IMR-90 (cell line): ENCODE results near the gene GPER1. TPM values are rescaled to one million over a fixed set of nuclear protein-coding genes. Genes with fewer than 3 reads are reported as not detected.

Source experiments
- ATAC-seq: fragments of 200-7000 bp; cut with Tn5 transposase; 2 replicates; pipeline ENCODE4 v1.9.1; 2020; ENCODE audit warnings: low read depth, mild to moderate bottlenecking, moderate library complexity
- BruUV-seq: library from RNA; stranded (reverse); fragments of 400-500 nt; replicated peaks from 2 replicates; lab custom pipeline; 2021; lab: Mats Ljungman, UMichigan
- CTCF ChIA-PET: fragments of 300-600 bp; formaldehyde crosslinking; extraction: SDS; loops from one replicate; lab custom pipeline; 2021; ENCODE audit warnings: antibody characterized with exemption; lab: Yijun Ruan, JAX
- POLR2A ChIA-PET: fragments of 300-600 bp; sonication (Branson Sonifier 250); formaldehyde crosslinking; loops from one replicate; lab custom pipeline; 2022; ENCODE audit warnings: antibody characterized with exemption; ENCODE audit not compliant: unreplicated experiment; lab: Charles Lee
- DNase-seq: peaks from one replicate; pipeline ENCODE4 v3.0.0; 2013
- H2AFZ ChIP-seq: replicated peaks from 2 replicates; pipeline ENCODE3; 2013; ENCODE audit warnings: low read length, mild to moderate bottlenecking; ENCODE audit not compliant: poor library complexity
- H2AK5ac ChIP-seq: 2 replicates; pipeline ENCODE4 v1.6.1; 2013; ENCODE audit warnings: low read depth, low read length, inconsistent platforms
- H2AK9ac ChIP-seq: replicated peaks from 2 replicates; pipeline ENCODE3; 2013; ENCODE audit warnings: mild to moderate bottlenecking, low read depth, low read length, moderate library complexity; ENCODE audit not compliant: poor library complexity
- H2BK120ac ChIP-seq: 2 replicates; pipeline ENCODE4 v1.6.1; 2013; ENCODE audit warnings: low read depth, low read length, inconsistent platforms
- H2BK15ac ChIP-seq: 3 replicates; pipeline ENCODE4 v1.6.1; 2013; ENCODE audit warnings: low read depth, low read length, inconsistent platforms
- H2BK20ac ChIP-seq: 2 replicates; pipeline ENCODE4 v1.6.1; 2013; ENCODE audit warnings: low read depth, mild to moderate bottlenecking, inconsistent platforms, low read length, moderate library complexity
- H2BK5ac ChIP-seq: 2 replicates; pipeline ENCODE4 v1.6.1; 2013; ENCODE audit warnings: mild to moderate bottlenecking, low read depth, low read length, inconsistent platforms; ENCODE audit not compliant: poor library complexity, severe bottlenecking
- H3K14ac ChIP-seq: replicated peaks from 2 replicates; pipeline ENCODE4 v1.6.1; 2013; ENCODE audit warnings: low read depth, low read length, inconsistent platforms
- H3K18ac ChIP-seq: 2 replicates; pipeline ENCODE4 v1.6.1; 2013; ENCODE audit warnings: low read depth, low read length, control low read depth
- H3K23ac ChIP-seq: 2 replicates; pipeline ENCODE4 v1.6.1; 2013; ENCODE audit warnings: low read depth, low read length, inconsistent platforms
- H3K27ac ChIP-seq: 2 replicates; pipeline ENCODE4 v1.5.1; 2013; ENCODE audit warnings: mild to moderate bottlenecking, control low read depth, low read length; ENCODE audit not compliant: insufficient read depth
- H3K27me3 ChIP-seq: 2 replicates; pipeline ENCODE4 v1.6.1; 2013; ENCODE audit warnings: low read length; ENCODE audit not compliant: control insufficient read depth, insufficient read depth
- H3K36me3 ChIP-seq: 2 replicates; pipeline ENCODE4 v1.6.1; 2013; ENCODE audit warnings: low read length, mixed read lengths; ENCODE audit not compliant: control insufficient read depth, insufficient read depth
- H3K4ac ChIP-seq: 2 replicates; pipeline ENCODE4 v1.6.1; 2013; ENCODE audit warnings: low read depth, low read length, inconsistent platforms
- H3K4me1 ChIP-seq: 2 replicates; pipeline ENCODE4 v1.6.1; 2013; ENCODE audit warnings: low read length, mixed read lengths; ENCODE audit not compliant: control insufficient read depth, insufficient read depth
- H3K4me2 ChIP-seq: 2 replicates; pipeline ENCODE4 v1.6.1; 2013; ENCODE audit warnings: low read depth, mild to moderate bottlenecking, control low read depth, low read length, moderate library complexity
- H3K4me3 ChIP-seq: 2 replicates; pipeline ENCODE4 v1.5.1; 2013; ENCODE audit warnings: low read depth, mild to moderate bottlenecking, control low read depth, low read length, moderate library complexity; ENCODE audit not compliant: insufficient read depth
- H3K56ac ChIP-seq: 2 replicates; pipeline ENCODE4 v1.6.1; 2013; ENCODE audit warnings: low read length, inconsistent platforms; ENCODE audit not compliant: insufficient read depth; ENCODE audit errors: extremely low read depth
- H3K79me1 ChIP-seq, 2 experiments: 2 replicates each; pipeline ENCODE4 v1.6.1; 2013; ENCODE audit warnings: low read length in 2 of 2, inconsistent platforms in 1 of 2, low read depth in 1 of 2
- H3K9ac ChIP-seq: 2 replicates; pipeline ENCODE4 v1.6.1; 2013; ENCODE audit warnings: low read depth, low read length, control low read depth
- H3K9me1 ChIP-seq: 2 replicates; pipeline ENCODE4 v1.6.1; 2013; ENCODE audit warnings: low read length, inconsistent platforms; ENCODE audit not compliant: insufficient read depth
- H3K9me3 ChIP-seq: 2 replicates; pipeline ENCODE4 v1.6.1; 2013; ENCODE audit warnings: low read length; ENCODE audit not compliant: control insufficient read depth, insufficient read depth
- H4K20me1 ChIP-seq: 2 replicates; pipeline ENCODE4 v1.6.1; 2013; ENCODE audit warnings: low read length, inconsistent platforms; ENCODE audit not compliant: insufficient read depth
- H4K5ac ChIP-seq: 2 replicates; pipeline ENCODE4 v1.6.1; 2013; ENCODE audit warnings: mild to moderate bottlenecking, low read depth, low read length, control low read depth
- H4K8ac ChIP-seq, 2 experiments: 2 replicates each; pipeline ENCODE4 v1.6.1; 2013; ENCODE audit warnings: low read depth in 2 of 2, low read length in 2 of 2, control low read depth in 1 of 2, inconsistent platforms in 1 of 2
- H4K91ac ChIP-seq: 2 replicates; pipeline ENCODE4 v1.6.1; 2013; ENCODE audit warnings: low read depth, low read length, inconsistent platforms; ENCODE audit not compliant: insufficient read depth
- BHLHE40 ChIP-seq: fragments of 150-350 bp; IDR thresholded peaks from 2 replicates; pipeline ENCODE4 v1.6.1; 2016; ENCODE audit warnings: mild to moderate bottlenecking, low read depth, low read length
- CEBPB ChIP-seq: IDR thresholded peaks from 2 replicates; pipeline ENCODE4 v1.6.1; 2012; ENCODE audit warnings: low read depth, low read length, improper control_type of control experiment
- FOS ChIP-seq: fragments of 150-350 bp; IDR thresholded peaks from 2 replicates; pipeline ENCODE4 v1.6.1; 2016; ENCODE audit warnings: low read depth, low read length
- MAFK ChIP-seq: IDR thresholded peaks from 2 replicates; pipeline ENCODE4 v1.6.1; 2012; ENCODE audit warnings: low read depth, low read length, improper control_type of control experiment
- POLR2A ChIP-seq: IDR thresholded peaks from 2 replicates; pipeline ENCODE4 v1.6.1; 2012; ENCODE audit warnings: mild to moderate bottlenecking, low read depth, low read length
- RAD21 ChIP-seq: IDR thresholded peaks from 2 replicates; pipeline ENCODE4 v1.6.1; 2012; ENCODE audit warnings: low read length, improper control_type of control experiment
- RFX5 ChIP-seq: IDR thresholded peaks from 2 replicates; pipeline ENCODE4 v1.8.0; 2012; ENCODE audit warnings: low read depth, mild to moderate bottlenecking, low read length, moderate library complexity
- WGBS, 2 experiments: methylation state at CpG; one replicate each; pipeline versions ENCODE4 v1.1.5 to v1.1.7; 2013; ENCODE audit warnings: missing lambda C conversion rate in 2 of 2; ENCODE audit not compliant: insufficient read length in 1 of 2; ENCODE audit errors: extremely low coverage in 2 of 2; 5-methylcytosine and 5-hydroxymethylcytosine counted together
- dilution Hi-C: fragments of 300-500 bp; cut with HindIII; formaldehyde crosslinking; loops from one replicate; pipeline ENCODE4 v1.14.3; 2018; ENCODE audit warnings: low sequenced_read_pairs; ENCODE audit not compliant: unreplicated experiment
- in situ Hi-C: fragments of 300-500 bp; cut with MboI; formaldehyde crosslinking; loops from 3 replicates; pipeline ENCODE4 v1.14.3; 2019; ENCODE audit warnings: low sequenced_read_pairs, inconsistent platforms, mixed read lengths
- intact Hi-C: fragments of 100-400 bp; cut with micrococcal nuclease; formaldehyde crosslinking; loops from 2 replicates; pipeline ENCODE4 v1.10.0; 2022
- polyA plus RNA-seq, 3 experiments: library from polyadenylated mRNA; depleted of rRNA; stranded (reverse); fragments of >200 nt; gene quantifications; 2 replicates each; pipeline ENCODE4 v1.2.3, GENCODE V29; 2012; ENCODE audit warnings: low replicate concordance in 1 of 3
- total RNA-seq: library from RNA; depleted of rRNA; stranded (reverse); fragments of >200 nt; gene quantifications from 2 replicates; pipeline ENCODE4 v1.2.3, GENCODE V29; 2012

The GPER1 gene
- total and polyA plus RNA-seq, 2 of the 4 experiments (the other 2 are of a cell fraction): 2.0 to 5.8 TPM

- H3K18ac ChIP-seq: no peak overlapping the region
- 100% methylated on average over 10 of the region's 18 CpGs; no CpG with 5 or more reads in 1 of the 2 experiments for WGBS, 2 experiments
- H3K36me3 ChIP-seq: peaks cover 4% of the 10 kb centered on the region; the same call in 1 of the 2 replicates
- no peak overlapping the region for H2BK15ac ChIP-seq
- H3K4me2 ChIP-seq: no peak overlapping the region
- H2BK120ac ChIP-seq: no peak overlapping the region
- H4K20me1 ChIP-seq: peaks cover 6% of the 10 kb centered on the region
- peaks cover 7% of the 10 kb centered on the region for H3K9me1 ChIP-seq
- H2BK5ac ChIP-seq: no peak overlapping the region
- H2BK20ac ChIP-seq: no peak overlapping the region
- H3K14ac ChIP-seq: no peak overlapping the region
- no peak overlapping the region for H3K56ac ChIP-seq
- peaks cover 21% of the 10 kb centered on the region for H3K4me1 ChIP-seq
- no peaks in the 10 kb centered on the region for H3K27me3 ChIP-seq
- H2AK9ac ChIP-seq: peak overlapping the region; percentile 73
- H3K27ac ChIP-seq: no peak overlapping the region
- H3K4ac ChIP-seq: no peak overlapping the region
- H2AK5ac ChIP-seq: no peak overlapping the region
- no peak for ATAC-seq
- intact Hi-C loops: no loop called here
- ChIA-PET POLR2A (no interaction called here), CTCF (interaction anchor here (1.1 kb wide), 1 partner anchor 26 kb away, joined by 3 read pairs; no protein-coding TSS in a partner anchor)
- BruUV-seq: no TSS peak
- in situ Hi-C loops: no loop called here
- TF ChIP-seq RFX5: no peak
- no peak for TF ChIP-seq BHLHE40
- TF ChIP-seq POLR2A: no peak
- TF ChIP-seq FOS: no peak
- no peak for TF ChIP-seq CEBPB
- TF ChIP-seq RAD21: no peak
- TF ChIP-seq MAFK: no peak
- H2AFZ ChIP-seq: no peak overlapping the region
- H3K23ac ChIP-seq: no peak overlapping the region
- H3K9ac ChIP-seq: no peak overlapping the region
- no peak overlapping the region for H4K8ac ChIP-seq
- DNase-seq: no peak
- dilution Hi-C loops: no loop called here
- no peak overlapping the region for H4K5ac ChIP-seq
- H3K9me3 ChIP-seq: no peaks in the 10 kb centered on the region
- H3K4me3 ChIP-seq: no peak overlapping the region
- no peak overlapping the region for H4K91ac ChIP-seq
- H3K79me1 ChIP-seq: peaks cover 0 to 33% of the 10 kb centered on the region in 2 experiments; a peak in 2 of 4 replicates
Observed at GRCh38 chr7:1091644-1092027, 3.7 kb downstream of the GPER1 start.
